Astrocyte (in vitro differentiated cells and primary cell): ENCODE data around the gene SLC17A7.

ENCODE experiments used
- CTCF ChIP-seq: IDR thresholded peaks from 2 replicates; pipeline ENCODE4 v1.5.1; 2011; ENCODE audit warnings: low read depth, mild to moderate bottlenecking, inconsistent platforms, low read length, moderate library complexity; ENCODE audit not compliant: insufficient read depth
- EZH2 ChIP-seq: IDR thresholded peaks from 2 replicates; pipeline ENCODE4 v1.6.1; 2012; ENCODE audit warnings: mild to moderate bottlenecking, low read length, inconsistent platforms; ENCODE audit not compliant: insufficient read depth

GRCh38 chr19:49439836-49440235 lies 1.5 kb downstream of the SLC17A7 start:
- TF ChIP-seq CTCF (no peak), EZH2 (no peak)
